Liver (tissue), 9 donors: ENCODE results near the gene P2RY6. TPM values are rescaled to one million over a fixed set of nuclear protein-coding genes. Genes with fewer than 3 reads are reported as not detected.
A peak's percentile ranks its signal among the peaks of the same experiment; 100 is the strongest.

Experiments
- DNase-seq: peaks from one replicate; pipeline ENCODE4 v3.0.0-alpha.2; 2017; ENCODE audit warnings: low spot score
- H3K27ac ChIP-seq, 2 donors: one replicate each; pipeline ENCODE4 v1.7.0; 2013; ENCODE audit warnings: inconsistent platforms in 2 of 2, low read length in 2 of 2, control low read depth in 1 of 2, low read depth in 1 of 2, mild to moderate bottlenecking in 1 of 2
- H3K27me3 ChIP-seq, 4 donors: one replicate each; pipeline versions ENCODE4 v1.6.1 to v1.7.0; 2013; ENCODE audit warnings: low read length in 3 of 4, inconsistent platforms in 1 of 4, mild to moderate bottlenecking in 1 of 4, moderate library complexity in 1 of 4; ENCODE audit not compliant: control insufficient read depth in 4 of 4, insufficient read depth in 4 of 4
- H3K36me3 ChIP-seq, 4 donors: one replicate each; pipeline versions ENCODE4 v1.6.1 to v1.7.0; 2013; ENCODE audit warnings: low read length in 3 of 4, mild to moderate bottlenecking in 3 of 4, low read depth in 1 of 4, moderate library complexity in 1 of 4; ENCODE audit not compliant: control insufficient read depth in 4 of 4, insufficient read depth in 3 of 4
- H3K4me1 ChIP-seq, 4 donors: one replicate each; pipeline versions ENCODE4 v1.6.1 to v1.7.0; 2013; ENCODE audit warnings: low read length in 3 of 4, mild to moderate bottlenecking in 3 of 4, moderate library complexity in 1 of 4; ENCODE audit not compliant: control insufficient read depth in 4 of 4, insufficient read depth in 4 of 4
- H3K4me3 ChIP-seq, 3 donors: one replicate each; pipeline versions ENCODE4 v1.6.1 to v1.7.0; 2013; ENCODE audit warnings: low read length in 3 of 3, control low read depth in 1 of 3, low read depth in 1 of 3, mild to moderate bottlenecking in 1 of 3
- H3K9ac ChIP-seq, 2 donors: one replicate each; pipeline ENCODE4 v1.7.0; 2013; ENCODE audit warnings: low read length in 2 of 2, mild to moderate bottlenecking in 2 of 2, moderate library complexity in 2 of 2, control low read depth in 1 of 2, low read depth in 1 of 2
- H3K9me3 ChIP-seq, 4 donors: one replicate each; pipeline versions ENCODE4 v1.6.1 to v1.7.0; 2013; ENCODE audit warnings: low read length in 3 of 4; ENCODE audit not compliant: control insufficient read depth in 4 of 4
- ATF3 ChIP-seq: IDR thresholded peaks from 2 replicates; pipeline ENCODE4 v1.6.1; 2016; ENCODE audit warnings: antibody characterized with exemption
- FOXA1 ChIP-seq: IDR thresholded peaks from 2 replicates; pipeline ENCODE4 v1.6.1; 2016; ENCODE audit warnings: antibody characterized with exemption
- GABPA ChIP-seq, 2 donors: IDR thresholded peaks in 1 of 2; conservative IDR thresholded peaks in 1 of 2; 2 replicates each; pipeline ENCODE4 v1.6.1; 2016; ENCODE audit warnings: antibody characterized with exemption in 2 of 2, mild to moderate bottlenecking in 1 of 2, moderate library complexity in 1 of 2
- HNF4G ChIP-seq: IDR thresholded peaks from 2 replicates; pipeline ENCODE4 v1.6.1; 2016; ENCODE audit warnings: antibody characterized with exemption
- JUND ChIP-seq, 2 donors: IDR thresholded peaks; 2 replicates each; pipeline ENCODE4 v1.6.1; 2016; ENCODE audit warnings: antibody characterized with exemption in 2 of 2
- MAX ChIP-seq: IDR thresholded peaks from 2 replicates; pipeline ENCODE4 v1.6.1; 2016; ENCODE audit warnings: antibody characterized with exemption
- NR2F2 ChIP-seq: IDR thresholded peaks from 2 replicates; pipeline ENCODE4 v1.6.1; 2016; ENCODE audit warnings: antibody characterized with exemption
- RXRA ChIP-seq, 2 donors: IDR thresholded peaks; 2 replicates each; pipeline ENCODE4 v1.6.1; 2017 to 2018; ENCODE audit warnings: antibody characterized with exemption in 2 of 2, mild to moderate bottlenecking in 1 of 2
- SP1 ChIP-seq: IDR thresholded peaks from 2 replicates; pipeline ENCODE4 v1.6.1; 2018; ENCODE audit warnings: antibody characterized with exemption, mild to moderate bottlenecking
- YY1 ChIP-seq: IDR thresholded peaks from 2 replicates; pipeline ENCODE4 v1.6.1; 2016; ENCODE audit warnings: antibody characterized with exemption, mild to moderate bottlenecking
- WGBS: extraction: QIAGEN DNeasy Blood & Tissue Kit; methylation state at CpG from one replicate; pipeline ENCODE4 v1.1.7; 2013; 5-methylcytosine and 5-hydroxymethylcytosine counted together
- polyA plus RNA-seq, 2 donors: library from polyadenylated mRNA; stranded (reverse) in 1 of 2; unstranded in 1 of 2; fragments of 200-250 nt in 1 of 2; fragments of >200 nt in 1 of 2; fragmentation: Nextera tagmentation in 1 of 2; extraction: Ambion mirVana in 1 of 2; gene quantifications; one replicate each; pipeline versions ENCODE4 v1.2.1 to v1.2.3, GENCODE V29; 2013 to 2015
- total RNA-seq, 2 donors: library from RNA; depleted of rRNA; stranded (reverse); fragments of >200 nt; gene quantifications; one replicate each; pipeline ENCODE4 v1.2.3, GENCODE V29; 2014
- TF ChIP-seq, protein P1 (sequence below): IDR thresholded peaks from 2 replicates; pipeline ENCODE4 v1.6.1; 2016; ENCODE audit warnings: antibody characterized with exemption, mild to moderate bottlenecking
- TF ChIP-seq, protein P2 (sequence below): fragments of 150-350 bp; IDR thresholded peaks from 2 replicates; pipeline ENCODE4 v1.5.1; 2017; ENCODE audit warnings: improper control_type of control experiment, low read depth, low read length; ENCODE audit not compliant: missing input control
- TF ChIP-seq, protein P3 (sequence below): IDR thresholded peaks from 2 replicates; pipeline ENCODE4 v1.6.1; 2016; ENCODE audit warnings: antibody characterized with exemption
- donor health status: healthy.
- donor health status: healthy.
- donor health status: healthy.
- donor health status: healthy.
- donor health status: healthy.

Gene P2RY6
- total and polyA plus RNA-seq, 4 donors: 0.21 to 1.3 (median 0.78) TPM

DNA sequence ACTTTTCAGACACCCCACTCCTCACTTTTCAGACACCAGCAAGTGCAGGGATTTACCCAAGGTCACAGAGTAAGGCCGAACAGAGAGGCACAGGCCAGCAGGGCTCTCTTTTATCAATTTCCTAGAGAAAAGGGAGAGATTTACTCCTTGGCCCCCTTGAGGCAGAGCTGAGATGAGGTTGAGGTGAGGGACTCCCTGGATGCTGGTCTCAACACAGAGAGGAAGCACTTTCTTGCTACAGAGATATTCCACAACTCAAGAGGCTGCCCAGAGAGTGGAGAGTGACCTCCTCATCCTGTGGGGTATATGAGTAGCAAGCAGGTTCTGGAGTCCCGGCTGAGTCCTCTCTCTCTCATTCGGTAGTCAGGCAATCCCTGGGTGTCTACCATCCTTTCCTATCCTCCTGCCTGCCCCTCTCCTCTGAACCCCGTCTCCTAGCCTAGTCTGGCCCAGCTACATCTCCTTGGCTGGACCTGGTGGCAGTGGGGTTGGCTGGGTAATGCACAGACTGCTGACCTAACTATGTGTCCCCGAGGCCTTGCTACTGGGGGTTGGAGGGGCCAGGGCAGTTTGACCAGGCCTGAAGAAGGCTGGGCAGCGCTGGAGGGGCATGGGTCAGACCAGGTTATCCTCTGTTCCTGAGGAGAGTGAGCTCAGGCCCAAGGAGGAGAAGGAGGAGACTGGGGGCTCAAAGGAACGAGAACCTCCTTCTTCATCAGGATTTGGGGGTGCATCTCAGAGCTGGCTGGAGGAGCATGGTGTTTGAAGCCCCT is 34.1 kb downstream of the P2RY6 start:
- Histone ChIP-seq H3K27ac (no peak overlapping the region), H3K27me3 (no peaks in the 10 kb centered on the region), H3K9ac (no peak overlapping the region), H3K9me3 (no peaks in the 10 kb centered on the region), H3K4me1 (peaks cover 3 to 24% (median 13%) of the 10 kb centered on the region in 4 donors), H3K4me3 (no peak overlapping the region), H3K36me3 (no peaks in the 10 kb centered on the region)
- WGBS: 83% methylated on average over 7 of the region's 7 CpGs
- DNase-seq: no peak
- TF ChIP-seq HNF4G (no peak), FOXA1 (no peak), GABPA (IDR thresholded peaks at IDR 0.05 in 1 of 2, conservative IDR thresholded peaks at IDR 0.05 in 1 of 2) (no peak), ATF3 (no peak), NR2F2 (no peak), MAX (no peak), YY1 (no peak), RXRA (IDR thresholded peaks at IDR 0.05) (no peak), SP1 (no peak)
- TF ChIP-seq, protein P1, sequence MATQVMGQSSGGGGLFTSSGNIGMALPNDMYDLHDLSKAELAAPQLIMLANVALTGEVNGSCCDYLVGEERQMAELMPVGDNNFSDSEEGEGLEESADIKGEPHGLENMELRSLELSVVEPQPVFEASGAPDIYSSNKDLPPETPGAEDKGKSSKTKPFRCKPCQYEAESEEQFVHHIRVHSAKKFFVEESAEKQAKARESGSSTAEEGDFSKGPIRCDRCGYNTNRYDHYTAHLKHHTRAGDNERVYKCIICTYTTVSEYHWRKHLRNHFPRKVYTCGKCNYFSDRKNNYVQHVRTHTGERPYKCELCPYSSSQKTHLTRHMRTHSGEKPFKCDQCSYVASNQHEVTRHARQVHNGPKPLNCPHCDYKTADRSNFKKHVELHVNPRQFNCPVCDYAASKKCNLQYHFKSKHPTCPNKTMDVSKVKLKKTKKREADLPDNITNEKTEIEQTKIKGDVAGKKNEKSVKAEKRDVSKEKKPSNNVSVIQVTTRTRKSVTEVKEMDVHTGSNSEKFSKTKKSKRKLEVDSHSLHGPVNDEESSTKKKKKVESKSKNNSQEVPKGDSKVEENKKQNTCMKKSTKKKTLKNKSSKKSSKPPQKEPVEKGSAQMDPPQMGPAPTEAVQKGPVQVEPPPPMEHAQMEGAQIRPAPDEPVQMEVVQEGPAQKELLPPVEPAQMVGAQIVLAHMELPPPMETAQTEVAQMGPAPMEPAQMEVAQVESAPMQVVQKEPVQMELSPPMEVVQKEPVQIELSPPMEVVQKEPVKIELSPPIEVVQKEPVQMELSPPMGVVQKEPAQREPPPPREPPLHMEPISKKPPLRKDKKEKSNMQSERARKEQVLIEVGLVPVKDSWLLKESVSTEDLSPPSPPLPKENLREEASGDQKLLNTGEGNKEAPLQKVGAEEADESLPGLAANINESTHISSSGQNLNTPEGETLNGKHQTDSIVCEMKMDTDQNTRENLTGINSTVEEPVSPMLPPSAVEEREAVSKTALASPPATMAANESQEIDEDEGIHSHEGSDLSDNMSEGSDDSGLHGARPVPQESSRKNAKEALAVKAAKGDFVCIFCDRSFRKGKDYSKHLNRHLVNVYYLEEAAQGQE: no peak
- TF ChIP-seq, protein P2, sequence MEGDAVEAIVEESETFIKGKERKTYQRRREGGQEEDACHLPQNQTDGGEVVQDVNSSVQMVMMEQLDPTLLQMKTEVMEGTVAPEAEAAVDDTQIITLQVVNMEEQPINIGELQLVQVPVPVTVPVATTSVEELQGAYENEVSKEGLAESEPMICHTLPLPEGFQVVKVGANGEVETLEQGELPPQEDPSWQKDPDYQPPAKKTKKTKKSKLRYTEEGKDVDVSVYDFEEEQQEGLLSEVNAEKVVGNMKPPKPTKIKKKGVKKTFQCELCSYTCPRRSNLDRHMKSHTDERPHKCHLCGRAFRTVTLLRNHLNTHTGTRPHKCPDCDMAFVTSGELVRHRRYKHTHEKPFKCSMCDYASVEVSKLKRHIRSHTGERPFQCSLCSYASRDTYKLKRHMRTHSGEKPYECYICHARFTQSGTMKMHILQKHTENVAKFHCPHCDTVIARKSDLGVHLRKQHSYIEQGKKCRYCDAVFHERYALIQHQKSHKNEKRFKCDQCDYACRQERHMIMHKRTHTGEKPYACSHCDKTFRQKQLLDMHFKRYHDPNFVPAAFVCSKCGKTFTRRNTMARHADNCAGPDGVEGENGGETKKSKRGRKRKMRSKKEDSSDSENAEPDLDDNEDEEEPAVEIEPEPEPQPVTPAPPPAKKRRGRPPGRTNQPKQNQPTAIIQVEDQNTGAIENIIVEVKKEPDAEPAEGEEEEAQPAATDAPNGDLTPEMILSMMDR: no peak
- TF ChIP-seq, protein P3, sequence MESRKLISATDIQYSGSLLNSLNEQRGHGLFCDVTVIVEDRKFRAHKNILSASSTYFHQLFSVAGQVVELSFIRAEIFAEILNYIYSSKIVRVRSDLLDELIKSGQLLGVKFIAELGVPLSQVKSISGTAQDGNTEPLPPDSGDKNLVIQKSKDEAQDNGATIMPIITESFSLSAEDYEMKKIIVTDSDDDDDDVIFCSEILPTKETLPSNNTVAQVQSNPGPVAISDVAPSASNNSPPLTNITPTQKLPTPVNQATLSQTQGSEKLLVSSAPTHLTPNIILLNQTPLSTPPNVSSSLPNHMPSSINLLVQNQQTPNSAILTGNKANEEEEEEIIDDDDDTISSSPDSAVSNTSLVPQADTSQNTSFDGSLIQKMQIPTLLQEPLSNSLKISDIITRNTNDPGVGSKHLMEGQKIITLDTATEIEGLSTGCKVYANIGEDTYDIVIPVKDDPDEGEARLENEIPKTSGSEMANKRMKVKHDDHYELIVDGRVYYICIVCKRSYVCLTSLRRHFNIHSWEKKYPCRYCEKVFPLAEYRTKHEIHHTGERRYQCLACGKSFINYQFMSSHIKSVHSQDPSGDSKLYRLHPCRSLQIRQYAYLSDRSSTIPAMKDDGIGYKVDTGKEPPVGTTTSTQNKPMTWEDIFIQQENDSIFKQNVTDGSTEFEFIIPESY: no peak

DNA sequence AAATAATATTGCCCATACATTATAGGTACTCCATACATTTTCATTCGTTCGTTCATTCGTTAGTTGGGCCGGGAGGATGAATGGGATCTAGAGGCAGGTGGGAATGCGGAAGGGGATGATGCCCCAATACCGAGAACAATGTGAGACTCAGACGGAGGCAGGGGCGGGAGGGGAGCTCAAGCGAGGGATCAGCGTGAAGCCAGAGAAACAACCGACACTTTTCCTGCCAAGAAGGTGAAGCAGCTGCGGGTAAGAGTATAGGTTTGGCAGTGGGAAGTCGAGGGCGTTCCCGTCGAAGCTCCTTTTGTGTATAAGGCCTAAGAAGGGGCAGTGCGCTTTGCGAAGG is 34.8 kb downstream of the P2RY6 start:
- DNase-seq: no peak
- Histone ChIP-seq H3K27ac (peak overlapping the region; percentile 20 to 39), H3K9ac (no peak overlapping the region), H3K9me3 (no peaks in the 10 kb centered on the region), H3K27me3 (no peaks in the 10 kb centered on the region), H3K4me1 (peaks cover 3 to 24% (median 13%) of the 10 kb centered on the region in 4 donors), H3K4me3 (peak overlapping the region in 1 of 3 donors; percentile 48), H3K36me3 (no peaks in the 10 kb centered on the region)
- TF ChIP-seq JUND (IDR thresholded peaks at IDR 0.05): no peak
- TF ChIP-seq YY1: no peak
- TF ChIP-seq GABPA (IDR thresholded peaks at IDR 0.05 in 1 of 2, conservative IDR thresholded peaks at IDR 0.05 in 1 of 2): no peak
- no peak for TF ChIP-seq ATF3
- TF ChIP-seq, protein P1: no peak
- WGBS: 18% methylated on average over 18 of the region's 18 CpGs
